Esophagus muscularis mucosa (tissue), 4 donors: ENCODE data around the gene STAMBPL1. TPM values are rescaled to one million over a fixed set of nuclear protein-coding genes. Genes with fewer than 3 reads are reported as not detected.

Experiments used
- DNase-seq: peaks from one replicate; pipeline ENCODE4 v3.0.0-alpha.2; 2017; ENCODE audit errors: extremely low spot score
- H3K27ac ChIP-seq, 4 donors: fragments of 200-600 bp; sonication (generic); replicated peaks in 1 of 4; 1 replicate in 3 of 4; 2 replicates in 1 of 4; pipeline ENCODE4 v1.5.1; 2016 to 2019; ENCODE audit warnings: mild to moderate bottlenecking in 1 of 4
- H3K27me3 ChIP-seq, 4 donors: fragments of 200-600 bp; sonication (generic); one replicate each; pipeline versions ENCODE4 v1.5.1 to v1.6.0; 2016 to 2019
- H3K36me3 ChIP-seq, 4 donors: fragments of 200-600 bp; sonication (generic); one replicate each; pipeline ENCODE4 v1.5.1; 2016 to 2019
- H3K4me1 ChIP-seq, 4 donors: fragments of 200-600 bp; sonication (generic); one replicate each; pipeline ENCODE4 v1.5.1; 2016 to 2019
- H3K4me3 ChIP-seq, 4 donors: fragments of 200-600 bp; sonication (generic); 1 replicate in 2 of 4; 2 replicates in 2 of 4; pipeline ENCODE4 v1.5.1; 2016 to 2019; ENCODE audit warnings: mild to moderate bottlenecking in 4 of 4, moderate library complexity in 1 of 4
- H3K9me3 ChIP-seq, 4 donors: fragments of 200-600 bp; sonication (generic); 1 replicate in 3 of 4; 2 replicates in 1 of 4; pipeline ENCODE4 v1.5.1; 2016 to 2019
- CTCF ChIP-seq, 3 experiments: fragments of 200-600 bp in 2 of 3; fragments of 450-650 bp in 1 of 3; sonication (generic) in 2 of 3; IDR thresholded peaks; one replicate each; pipeline ENCODE4 v1.5.1; 2017 to 2019; ENCODE audit warnings: antibody characterized with exemption in 3 of 3, mild to moderate bottlenecking in 2 of 3, moderate library complexity in 1 of 3
- EP300 ChIP-seq: sonication (generic); formaldehyde crosslinking; IDR thresholded peaks from one replicate; pipeline ENCODE4 v1.6.1; 2017; ENCODE audit warnings: antibody characterized with exemption
- POLR2A ChIP-seq: fragments of 450-650 bp; IDR thresholded peaks from one replicate; pipeline ENCODE4 v1.6.1; 2017; ENCODE audit warnings: antibody characterized with exemption, moderate library complexity, mild to moderate bottlenecking, low read depth
- POLR2AphosphoS5 ChIP-seq, 2 donors: sonication (generic); formaldehyde crosslinking; IDR thresholded peaks; one replicate each; pipeline ENCODE4 v1.6.1; 2017; ENCODE audit warnings: antibody characterized with exemption in 2 of 2
- WGBS: methylation state at CpG from one replicate; pipeline ENCODE4 v1.1.5; 2018; 5-methylcytosine and 5-hydroxymethylcytosine counted together
- intact Hi-C: fragments of 100-400 bp; cut with DNase I; formaldehyde crosslinking; loops from one replicate; pipeline ENCODE4 v1.15.1; 2023
- total RNA-seq, 4 donors: library from RNA; depleted of rRNA; stranded (reverse); fragments of >200 nt; gene quantifications; one replicate each; pipeline versions ENCODE4 v1.1.0 to v1.2.1, GENCODE V29; 2016

STAMBPL1 gene
- total RNA-seq, result 10 to 100 TPM in 3 of 4 donors, 1 to 10 TPM in 1; 8.6 to 27.4 (median 14.7) TPM

DNA sequence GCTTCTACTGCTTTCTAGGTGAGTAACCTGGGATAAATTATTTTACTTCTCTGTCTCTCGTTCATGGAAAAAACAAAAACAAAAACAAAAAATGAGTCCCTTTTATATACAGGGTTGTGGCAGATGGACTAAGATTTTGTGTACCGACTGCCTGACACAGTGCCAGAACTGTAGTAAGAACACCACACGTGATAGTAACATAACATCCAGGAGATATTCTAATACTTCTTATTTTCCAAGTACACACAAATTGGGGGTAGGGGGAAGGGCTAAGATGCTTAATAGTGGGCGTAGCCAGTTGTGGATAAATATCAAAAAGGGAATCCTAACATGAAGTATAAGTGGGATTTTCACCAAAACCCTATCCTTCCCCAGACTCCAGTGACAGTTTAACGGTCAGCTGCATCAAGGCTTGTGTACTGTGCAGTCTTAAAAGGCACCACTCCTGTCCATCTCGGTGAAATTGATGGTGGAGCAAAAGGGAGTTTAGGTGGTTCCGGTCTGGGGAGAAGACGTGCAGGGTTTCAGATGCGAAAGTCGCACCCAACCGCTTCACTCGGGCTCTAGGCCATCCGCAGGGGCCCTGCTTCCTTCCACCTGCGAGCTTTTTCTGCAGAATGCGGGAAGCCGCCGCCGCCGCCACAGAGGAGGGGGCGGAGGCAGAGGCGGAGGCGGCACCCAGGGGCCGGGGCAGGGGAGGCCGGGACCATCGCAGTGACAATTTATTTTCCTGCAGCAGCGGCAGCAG lies at the start of gene STAMBPL1:
STAMBPL1 (plus strand) TSS at position 712 of the 748 bp plus-strand sequence. CDS start 21,464 bp downstream, outside the sequence.
- Histone ChIP-seq H3K4me3 (peak within 1 kb of the TSS; percentile 71 to 84 (median 76)), H3K27ac (peak within 1 kb of the TSS; percentile 85 to 89 (median 88)), H3K36me3 (no peaks in the 10 kb centered on the region), H3K9me3 (no peaks in the 10 kb centered on the region), H3K4me1 (peaks cover 7 to 50% (median 46%) of the 10 kb centered on the region in 4 donors), H3K27me3 (no peaks in the 10 kb centered on the region)
- DNase-seq, result peak; percentile 93
- TF ChIP-seq CTCF (IDR thresholded peaks at IDR 0.05) (no peak), EP300 (no peak), POLR2A (no peak), POLR2AphosphoS5 (IDR thresholded peaks at IDR 0.05) (no peak)
- WGBS, result 11% methylated on average over 14 of the region's 26 CpGs
- intact Hi-C loops, result loop anchor here (2.0 to 5.0 kb wide), 3 partner anchors 42 to 111 kb away; partner anchors contain the start of gene FAS

- DNase-seq, result peak; percentile 62
- Histone ChIP-seq H3K9me3 (no peaks in the 10 kb centered on the region), H3K36me3 (no peaks in the 10 kb centered on the region), H3K27me3 (no peaks in the 10 kb centered on the region), H3K4me3 (no peak overlapping the region), H3K27ac (no peak overlapping the region), H3K4me1 (peaks cover 0 to 7% (median 2%) of the 10 kb centered on the region in 4 donors)
- no peak for TF ChIP-seq EP300
- TF ChIP-seq POLR2AphosphoS5 (IDR thresholded peaks at IDR 0.05), result no peak
- TF ChIP-seq POLR2A, result no peak
- TF ChIP-seq CTCF (IDR thresholded peaks at IDR 0.05), result no peak
- intact Hi-C loops, result no loop called here
- WGBS, result 84% methylated on average over 9 of the region's 9 CpGs
Observed at GRCh38 chr10:88830643-88831268, 49.3 kb upstream of the STAMBPL1 start.

DNA sequence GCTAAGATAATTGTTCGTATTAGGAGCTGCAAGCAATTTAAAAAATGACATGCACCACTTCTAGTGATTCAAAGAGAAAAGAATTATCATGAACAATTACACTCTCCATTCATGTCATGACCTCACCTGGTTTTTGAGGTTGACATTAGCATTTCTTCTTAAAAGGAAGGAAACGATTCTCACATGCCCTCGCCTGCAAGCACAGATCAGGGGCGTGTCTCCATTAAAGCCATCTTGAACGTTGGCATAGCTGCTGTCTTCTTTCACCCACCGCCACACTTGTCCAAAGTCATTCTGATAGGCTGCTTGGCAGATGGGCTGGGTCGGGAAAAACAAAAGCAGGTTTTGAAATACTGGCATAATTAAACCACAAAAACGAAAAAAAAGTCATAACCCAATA lies 48.3 kb upstream of the STAMBPL1 start:
- TF ChIP-seq CTCF (IDR thresholded peaks at IDR 0.05), result no peak
- TF ChIP-seq POLR2A, result no peak
- no peak for TF ChIP-seq POLR2AphosphoS5 (IDR thresholded peaks at IDR 0.05)
- no peak overlapping the region for H3K4me3 ChIP-seq
- no peaks in the 10 kb centered on the region for H3K36me3 ChIP-seq
- peak; percentile 57 for DNase-seq
- 82% methylated on average over 8 of the region's 8 CpGs for WGBS
- intact Hi-C loops, result no loop called here
- H3K9me3 ChIP-seq, result no peaks in the 10 kb centered on the region
- H3K27ac ChIP-seq, result no peak overlapping the region
- peaks cover 0 to 9% (median 3%) of the 10 kb centered on the region in 4 donors for H3K4me1 ChIP-seq
- H3K27me3 ChIP-seq, result no peaks in the 10 kb centered on the region

DNA sequence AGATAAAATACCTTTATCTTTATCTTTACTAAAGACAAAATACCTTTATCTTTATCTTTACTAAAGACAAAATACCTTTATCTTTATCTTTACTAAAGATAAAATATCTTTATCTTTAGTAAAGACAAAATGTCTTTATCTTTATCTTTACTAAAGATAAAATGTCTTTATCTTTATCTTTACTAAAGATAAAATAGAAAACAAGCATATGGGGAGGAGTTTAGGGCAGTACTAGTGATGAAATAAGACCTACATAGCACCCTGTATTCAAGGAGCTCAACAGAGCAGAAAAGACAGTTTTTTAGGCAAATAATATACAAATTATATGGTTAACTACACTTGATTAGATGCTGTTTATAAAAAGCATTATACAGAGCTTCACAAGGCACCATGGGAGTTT lies 47.7 kb upstream of the STAMBPL1 start:
- intact Hi-C loops, result no loop called here
- Histone ChIP-seq H3K27me3 (no peaks in the 10 kb centered on the region), H3K4me1 (peaks cover 0 to 9% (median 3%) of the 10 kb centered on the region in 4 donors), H3K27ac (no peak overlapping the region), H3K9me3 (no peaks in the 10 kb centered on the region), H3K4me3 (no peak overlapping the region), H3K36me3 (no peaks in the 10 kb centered on the region)
- no peak for DNase-seq
- TF ChIP-seq POLR2A, result no peak
- no peak for TF ChIP-seq POLR2AphosphoS5 (IDR thresholded peaks at IDR 0.05)
- no peak for TF ChIP-seq CTCF (IDR thresholded peaks at IDR 0.05)
- TF ChIP-seq EP300, result no peak
